Ascending aorta (tissue), 2 donors: ENCODE data around the gene C2orf66. TPM values are rescaled to one million over a fixed set of nuclear protein-coding genes. Genes with fewer than 3 reads are reported as not detected.

Experiments used
- DNase-seq, 2 donors: peaks; one replicate each; pipeline ENCODE4 v3.0.0-alpha.2; 2019; ENCODE audit warnings: low spot score in 2 of 2
- H3K27ac ChIP-seq, 2 donors: fragments of 200-600 bp; sonication (generic); one replicate each; pipeline ENCODE4 v1.5.1; 2016 to 2017; ENCODE audit warnings: mild to moderate bottlenecking in 1 of 2
- H3K27me3 ChIP-seq: fragments of 200-600 bp; sonication (generic); one replicate; pipeline ENCODE4 v1.5.1; 2017
- H3K36me3 ChIP-seq, 2 donors: fragments of 200-600 bp; sonication (generic); one replicate each; pipeline ENCODE4 v1.5.1; 2016
- H3K4me1 ChIP-seq, 2 donors: fragments of 200-600 bp; sonication (generic); one replicate each; pipeline ENCODE4 v1.5.1; 2016 to 2017; ENCODE audit warnings: mild to moderate bottlenecking in 1 of 2
- H3K4me3 ChIP-seq, 2 donors: fragments of 200-600 bp; sonication (generic); one replicate each; pipeline ENCODE4 v1.5.1; 2016 to 2017; ENCODE audit warnings: mild to moderate bottlenecking in 1 of 2
- H3K9me3 ChIP-seq, 2 donors: fragments of 200-600 bp; sonication (generic); one replicate each; pipeline ENCODE4 v1.5.1; 2016
- intact Hi-C: fragments of 100-400 bp; cut with DNase I; formaldehyde crosslinking; loops from one replicate; pipeline ENCODE4 v1.15.1; 2023
- total RNA-seq: library from RNA; depleted of rRNA; stranded (reverse); fragments of >200 nt; gene quantifications from one replicate; pipeline ENCODE4 v1.1.0, GENCODE V29; 2016
- TF ChIP-seq, protein P1 (sequence below), 3 experiments: fragments of 200-600 bp in 2 of 3; fragments of 450-650 bp in 1 of 3; sonication (generic) in 2 of 3; IDR thresholded peaks; one replicate each; pipeline ENCODE4 v1.5.1; 2016 to 2019; ENCODE audit warnings: antibody characterized with exemption in 3 of 3, mild to moderate bottlenecking in 1 of 3, moderate library complexity in 1 of 3

Gene C2orf66
- total RNA-seq, 1 donor from 2014 or later: not detected

GRCh38 chr2:196827356-196827755, 18.2 kb upstream of the C2orf66 start:
- TF ChIP-seq, protein P1, sequence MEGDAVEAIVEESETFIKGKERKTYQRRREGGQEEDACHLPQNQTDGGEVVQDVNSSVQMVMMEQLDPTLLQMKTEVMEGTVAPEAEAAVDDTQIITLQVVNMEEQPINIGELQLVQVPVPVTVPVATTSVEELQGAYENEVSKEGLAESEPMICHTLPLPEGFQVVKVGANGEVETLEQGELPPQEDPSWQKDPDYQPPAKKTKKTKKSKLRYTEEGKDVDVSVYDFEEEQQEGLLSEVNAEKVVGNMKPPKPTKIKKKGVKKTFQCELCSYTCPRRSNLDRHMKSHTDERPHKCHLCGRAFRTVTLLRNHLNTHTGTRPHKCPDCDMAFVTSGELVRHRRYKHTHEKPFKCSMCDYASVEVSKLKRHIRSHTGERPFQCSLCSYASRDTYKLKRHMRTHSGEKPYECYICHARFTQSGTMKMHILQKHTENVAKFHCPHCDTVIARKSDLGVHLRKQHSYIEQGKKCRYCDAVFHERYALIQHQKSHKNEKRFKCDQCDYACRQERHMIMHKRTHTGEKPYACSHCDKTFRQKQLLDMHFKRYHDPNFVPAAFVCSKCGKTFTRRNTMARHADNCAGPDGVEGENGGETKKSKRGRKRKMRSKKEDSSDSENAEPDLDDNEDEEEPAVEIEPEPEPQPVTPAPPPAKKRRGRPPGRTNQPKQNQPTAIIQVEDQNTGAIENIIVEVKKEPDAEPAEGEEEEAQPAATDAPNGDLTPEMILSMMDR (IDR thresholded peaks at IDR 0.05): no peak
- no peak overlapping the region for H3K4me3 ChIP-seq
- intact Hi-C loops: no loop called here

DNA sequence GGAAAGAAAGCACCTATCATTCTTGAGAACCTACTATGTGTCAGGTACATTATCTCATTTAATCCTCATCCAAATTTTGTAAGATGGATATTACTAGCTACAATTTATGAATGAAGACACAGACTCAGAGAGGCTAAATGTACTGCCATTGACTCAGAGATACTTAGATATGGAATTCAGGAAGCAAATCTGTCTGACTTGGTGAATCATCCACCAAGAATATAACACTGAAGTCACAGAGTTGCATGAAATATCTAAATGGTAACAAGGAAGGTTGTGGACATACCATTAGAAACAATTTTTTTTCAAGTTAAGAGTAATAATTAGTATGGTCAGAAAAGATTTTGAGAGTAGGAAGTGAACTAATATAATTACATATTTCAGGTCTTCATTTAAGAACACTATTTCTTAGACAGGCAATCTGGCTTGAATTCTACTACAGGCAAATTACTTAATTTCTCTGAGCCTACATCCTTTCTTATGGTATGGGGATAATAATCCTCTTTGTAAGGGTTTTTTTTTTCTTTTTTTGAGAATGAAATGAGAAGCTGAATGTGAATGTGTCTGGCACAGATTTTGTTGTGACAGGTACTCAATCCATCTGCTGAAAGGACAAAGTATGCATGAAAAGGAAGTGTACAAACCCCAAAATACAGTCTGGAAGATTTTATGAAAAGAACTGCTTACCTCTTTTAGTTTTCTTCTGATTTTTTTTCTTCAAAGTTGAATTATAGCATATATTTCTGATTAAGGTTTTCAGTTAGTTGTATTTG, 14.8 kb upstream of the C2orf66 start:
- no peaks in the 10 kb centered on the region for H3K9me3 ChIP-seq

More at GRCh38 chr2:196827356-196827755, 18.2 kb upstream of the C2orf66 start:
- H3K9me3 ChIP-seq: no peaks in the 10 kb centered on the region
- no peak for DNase-seq
- H3K27ac ChIP-seq: no peak overlapping the region
- no peaks in the 10 kb centered on the region for H3K36me3 ChIP-seq
- no peaks in the 10 kb centered on the region for H3K4me1 ChIP-seq
- H3K27me3 ChIP-seq: no peaks in the 10 kb centered on the region

GRCh38 chr2:196821195-196821594, 12.0 kb upstream of the C2orf66 start:
- Histone ChIP-seq H3K9me3 (no peaks in the 10 kb centered on the region), H3K4me1 (no peaks in the 10 kb centered on the region), H3K36me3 (no peaks in the 10 kb centered on the region), H3K4me3 (no peak overlapping the region), H3K27me3 (no peaks in the 10 kb centered on the region), H3K27ac (no peak overlapping the region)
- no peak for DNase-seq
- TF ChIP-seq, protein P1 (IDR thresholded peaks at IDR 0.05): no peak
- intact Hi-C loops: no loop called here

More for the DNA sequence above, 14.8 kb upstream of the C2orf66 start:
- intact Hi-C loops: no loop called here
- Histone ChIP-seq H3K4me1 (no peaks in the 10 kb centered on the region), H3K27ac (no peak overlapping the region), H3K27me3 (no peaks in the 10 kb centered on the region), H3K4me3 (no peak overlapping the region), H3K36me3 (no peaks in the 10 kb centered on the region)
- DNase-seq: no peak
- TF ChIP-seq, protein P1 (IDR thresholded peaks at IDR 0.05): no peak

- Histone ChIP-seq H3K4me1 (no peaks in the 10 kb centered on the region), H3K27me3 (no peaks in the 10 kb centered on the region), H3K27ac (no peak overlapping the region), H3K4me3 (no peak overlapping the region), H3K9me3 (no peaks in the 10 kb centered on the region), H3K36me3 (no peaks in the 10 kb centered on the region)
- intact Hi-C loops: no loop called here
- TF ChIP-seq, protein P1 (IDR thresholded peaks at IDR 0.05): no peak
- no peak for DNase-seq
Measured at GRCh38 chr2:196808083-196808665, 981 bp downstream of the C2orf66 start.

DNA sequence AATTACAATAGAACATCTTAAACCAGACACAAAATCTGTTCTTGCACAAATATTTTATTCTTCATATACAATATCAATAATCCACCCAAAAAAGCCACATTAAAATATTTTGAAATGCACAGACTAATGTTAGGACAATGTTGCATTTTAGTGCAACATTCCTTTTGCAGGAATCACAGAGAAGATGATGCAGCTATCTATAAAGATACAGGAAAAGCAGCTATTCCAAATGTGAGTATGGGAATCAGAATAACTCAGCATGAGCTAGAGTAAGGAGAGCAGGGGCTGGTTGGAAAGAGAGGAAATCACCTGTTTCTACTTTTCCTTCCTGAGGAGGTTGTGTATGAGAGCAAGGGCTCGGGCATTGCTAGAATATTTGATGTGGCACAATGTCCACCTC, 4.8 kb downstream of the C2orf66 start:
- intact Hi-C loops: loop anchor here (5.0 kb wide), 1 partner anchor 973 kb away; no protein-coding TSS in a partner anchor
- Histone ChIP-seq H3K27ac (no peak overlapping the region), H3K27me3 (no peaks in the 10 kb centered on the region), H3K4me3 (no peak overlapping the region), H3K9me3 (no peaks in the 10 kb centered on the region), H3K4me1 (no peaks in the 10 kb centered on the region), H3K36me3 (no peaks in the 10 kb centered on the region)
- no peak for DNase-seq
- TF ChIP-seq, protein P1 (IDR thresholded peaks at IDR 0.05): no peak
